HFF-Myc (cell line): ENCODE measurements around the gene EGLN3.
"Not testable (repeated sequence)": the region's sequence is repeated elsewhere in the genome, so short reads cannot be mapped to it uniquely, and the experiment has no call there.

Experiments
- DNase-seq: peaks from one replicate; pipeline ENCODE4 v3.0.0-alpha.2; 2011; ENCODE audit warnings: low read depth; ENCODE audit errors: extremely low read depth
- H3K4me3 ChIP-seq: replicated peaks from 2 replicates; pipeline ENCODE4 v1.5.1; 2011; ENCODE audit warnings: low read depth, mild to moderate bottlenecking, control low read depth, low read length
- CTCF ChIP-seq: IDR thresholded peaks from 2 replicates; pipeline ENCODE4 v1.5.1; 2012; ENCODE audit warnings: mild to moderate bottlenecking, low read depth, low read length, control low read depth; ENCODE audit errors: missing control alignments

Gene EGLN3

GRCh38 chr14:33932033-33932432, 18.8 kb downstream of the EGLN3 start:
- H3K4me3 ChIP-seq: no peak overlapping the region
- DNase-seq: no peak
- no peak for TF ChIP-seq CTCF

GRCh38 chr14:33931461-33931860, 19.4 kb downstream of the EGLN3 start:
- TF ChIP-seq CTCF: no peak
- H3K4me3 ChIP-seq: no peak overlapping the region
- no peak for DNase-seq

GRCh38 chr14:33930439-33930838, 20.4 kb downstream of the EGLN3 start:
- DNase-seq: no peak
- no peak overlapping the region for H3K4me3 ChIP-seq
- TF ChIP-seq CTCF: no peak

GRCh38 chr14:33929799-33930408, 21.0 kb downstream of the EGLN3 start:
- no peak for DNase-seq
- no peak overlapping the region for H3K4me3 ChIP-seq
- no peak for TF ChIP-seq CTCF

- H3K4me3 ChIP-seq: no peak overlapping the region
- no peak for TF ChIP-seq CTCF
Observed at GRCh38 chr14:33928895-33929294, 22.0 kb downstream of the EGLN3 start.

GRCh38 chr14:33927944-33928343, 22.9 kb downstream of the EGLN3 start:
- H3K4me3 ChIP-seq: no peak overlapping the region

More at GRCh38 chr14:33928895-33929294, 22.0 kb downstream of the EGLN3 start:
- DNase-seq: no peak

GRCh38 chr14:33926967-33927366, 23.9 kb downstream of the EGLN3 start:
- DNase-seq: not testable (repeated sequence)

More at GRCh38 chr14:33927944-33928343, 22.9 kb downstream of the EGLN3 start:
- no peak for DNase-seq
- no peak for TF ChIP-seq CTCF

More at GRCh38 chr14:33926967-33927366, 23.9 kb downstream of the EGLN3 start:
- not testable (repeated sequence) for H3K4me3 ChIP-seq
